HG03159 (cell line): Measurements from ENCODE around the gene RNF145.
"Not testable (repeated sequence)": the region's sequence is repeated elsewhere in the genome, so short reads cannot be mapped to it uniquely, and the experiment has no call there.

Experiments used
- ATAC-seq: cut with Tn5 transposase; IDR thresholded peaks from one replicate; pipeline ENCODE4 v1.9.1; 2021; ENCODE audit warnings: mild to moderate bottlenecking, moderate library complexity; ENCODE audit not compliant: unreplicated experiment

The RNF145 gene

GRCh38 chr5:159163027-159163700 lies 46.2 kb downstream of the RNF145 start:
- ATAC-seq, result no peak

DNA sequence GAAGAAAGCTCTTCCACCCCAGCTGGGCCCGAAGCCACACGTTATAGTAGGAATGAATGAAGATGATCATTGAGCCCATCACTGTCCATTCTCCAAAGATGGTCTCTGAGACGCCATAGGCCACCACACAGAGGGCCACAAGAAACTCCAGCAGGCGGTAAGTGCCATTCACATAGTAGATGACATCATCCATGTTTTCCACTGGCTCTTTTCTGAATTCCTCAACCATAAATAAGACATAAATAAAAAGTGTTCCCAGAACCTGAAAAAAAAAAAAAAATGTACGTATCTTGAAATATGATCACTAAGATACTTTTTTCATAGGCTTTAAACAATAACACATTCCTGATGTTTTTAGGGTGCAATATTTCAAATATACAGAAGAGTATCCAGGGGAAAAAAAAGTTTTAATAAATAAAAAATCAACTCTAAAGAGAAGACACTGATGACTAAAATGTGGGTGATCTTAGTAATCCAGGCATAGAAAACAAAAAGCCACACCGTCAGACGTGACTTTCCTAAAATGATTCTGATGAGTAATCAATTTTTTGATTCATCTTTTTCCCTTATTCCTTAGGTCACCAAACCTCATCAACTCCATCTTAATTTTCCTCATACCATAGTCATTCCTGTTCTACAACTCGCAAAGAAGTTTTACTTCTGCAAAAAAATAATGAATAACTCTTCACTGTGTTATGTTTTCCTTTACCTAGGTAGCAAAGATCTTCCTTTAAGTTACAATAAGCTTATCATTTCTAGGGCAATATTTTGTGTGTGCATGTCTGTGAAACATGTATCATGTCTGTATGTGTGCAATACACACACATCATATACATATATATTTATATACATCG lies 47.8 kb downstream of the RNF145 start:
- no peak for ATAC-seq

DNA sequence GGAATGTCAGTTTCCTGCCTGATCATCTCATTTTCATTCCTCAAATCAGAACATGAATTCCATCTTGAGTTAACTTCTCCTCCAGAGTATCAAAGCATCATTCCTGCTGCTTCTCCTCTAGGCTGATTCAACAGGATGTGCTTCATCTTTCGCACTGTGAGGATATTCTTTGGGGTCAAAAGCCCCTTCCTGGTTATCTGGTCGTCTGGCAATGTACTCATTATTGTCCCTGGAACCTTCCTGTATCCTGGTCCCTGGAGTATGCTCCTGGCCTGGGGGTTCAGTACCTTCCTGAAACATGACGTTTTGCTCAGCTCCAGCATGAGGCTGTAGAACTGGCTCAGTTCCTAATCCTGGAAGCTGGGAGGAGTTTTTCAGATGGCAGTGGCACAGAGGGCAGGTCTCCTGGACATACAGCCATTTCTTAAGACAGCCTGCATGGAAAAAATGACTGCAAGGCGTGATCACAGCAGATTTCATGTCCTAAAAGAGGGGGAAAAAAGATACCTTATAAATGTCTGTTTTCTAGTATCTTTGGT lies 50.7 kb downstream of the RNF145 start:
- ATAC-seq, result not testable (repeated sequence)

DNA sequence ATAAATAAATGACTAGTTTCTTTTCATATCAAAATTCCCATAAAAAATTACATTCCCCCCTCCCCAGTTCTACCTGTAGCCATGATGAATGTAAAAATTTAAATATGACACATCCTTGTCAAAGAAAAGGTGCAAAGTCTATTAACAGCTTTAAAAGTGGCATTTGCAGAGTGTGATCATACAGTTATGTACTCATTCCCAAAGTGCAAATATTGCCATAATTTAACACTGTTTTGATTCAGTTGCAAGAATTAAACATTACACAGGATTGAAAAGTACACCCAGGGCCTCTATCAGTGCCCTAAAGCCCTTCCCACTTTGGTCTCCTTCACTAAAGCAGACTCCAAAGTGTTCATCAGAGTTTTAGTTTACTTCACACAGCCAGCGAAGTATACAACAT lies 51.8 kb downstream of the RNF145 start:
- ATAC-seq, result no peak

- ATAC-seq, result peak; percentile 50
Observed at GRCh38 chr5:159156426-159157238, 52.7 kb downstream of the RNF145 start.

DNA sequence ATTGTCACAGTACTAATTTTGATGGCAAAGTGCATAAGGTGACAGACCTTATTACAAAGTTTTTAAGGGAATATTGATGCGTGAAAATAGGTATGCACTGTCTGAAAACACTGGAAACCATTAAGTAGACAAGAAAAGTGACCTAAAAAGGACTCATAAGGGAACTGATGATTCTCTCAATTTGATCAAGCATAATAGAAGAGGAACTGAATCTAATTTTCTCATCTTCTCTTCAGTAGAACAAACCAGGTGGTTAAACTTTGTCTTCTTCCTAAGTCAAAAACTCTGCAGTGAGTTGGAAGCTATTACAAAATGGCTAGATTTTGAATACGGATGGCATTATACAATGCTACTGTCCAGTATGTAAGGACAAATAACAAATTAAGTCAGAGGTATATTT lies 53.4 kb downstream of the RNF145 start:
- ATAC-seq, result no peak

DNA sequence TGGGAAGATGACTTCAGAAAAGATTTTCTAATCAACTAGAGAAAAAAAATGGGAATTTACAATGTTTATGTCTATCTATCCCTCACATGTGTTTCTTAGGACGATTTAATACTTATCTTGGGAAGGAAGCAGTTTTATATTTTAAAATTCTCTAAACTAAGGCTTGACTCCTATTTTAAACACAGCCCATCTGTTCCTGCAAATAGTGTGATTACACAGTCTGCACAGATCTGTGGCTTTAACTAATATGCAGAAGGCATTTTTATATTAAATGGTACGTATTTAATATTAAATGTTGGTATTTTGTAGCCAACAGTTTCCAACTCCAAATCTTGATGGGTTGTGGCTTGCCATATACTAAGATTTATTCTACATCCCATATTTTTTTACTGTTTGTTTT lies 56.5 kb downstream of the RNF145 start:
- ATAC-seq, result no peak

GRCh38 chr5:159149085-159149484 lies 60.3 kb downstream of the RNF145 start:
- ATAC-seq, result no peak

DNA sequence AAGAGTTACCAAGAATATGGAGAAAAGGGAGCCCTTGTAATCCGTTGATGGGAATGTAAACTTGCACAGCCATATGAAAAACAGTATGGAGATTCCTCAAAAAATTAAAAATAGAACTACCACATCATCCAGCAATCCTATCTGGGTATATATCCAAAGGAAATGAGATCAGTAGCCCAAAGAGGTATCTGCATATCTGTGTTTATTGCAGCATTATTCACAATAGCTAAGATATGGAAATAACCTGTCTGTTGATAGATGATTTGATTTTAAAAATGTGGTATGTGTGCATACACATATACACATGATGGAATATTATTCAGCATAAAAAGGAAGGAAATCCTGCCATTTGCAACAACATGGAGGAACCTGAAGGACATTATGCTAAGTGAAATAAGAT lies 61.4 kb downstream of the RNF145 start:
- ATAC-seq, result no peak

GRCh38 chr5:159146839-159147238 lies 62.5 kb downstream of the RNF145 start:
- ATAC-seq, result no peak

DNA sequence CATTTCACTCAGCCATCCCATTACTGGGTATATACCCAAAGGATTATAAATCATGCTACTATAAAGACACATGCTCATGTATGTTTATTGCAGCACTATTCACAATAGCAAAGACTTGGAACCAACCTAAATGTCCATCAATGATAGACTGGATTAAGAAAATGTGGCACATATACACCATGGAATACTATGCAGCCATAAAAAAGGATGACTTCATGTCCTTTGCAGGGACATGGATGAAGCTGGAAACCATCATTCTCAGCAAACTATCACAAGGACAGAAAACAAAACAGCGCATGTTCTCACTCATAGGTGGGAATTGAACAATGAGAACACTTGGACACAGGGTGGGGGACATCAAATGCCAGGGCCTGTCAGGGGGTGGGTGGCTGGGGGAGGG lies 64.2 kb downstream of the RNF145 start:
- ATAC-seq, result not testable (repeated sequence)

GRCh38 chr5:159139802-159140201 lies 69.6 kb downstream of the RNF145 start:
- no peak for ATAC-seq

DNA sequence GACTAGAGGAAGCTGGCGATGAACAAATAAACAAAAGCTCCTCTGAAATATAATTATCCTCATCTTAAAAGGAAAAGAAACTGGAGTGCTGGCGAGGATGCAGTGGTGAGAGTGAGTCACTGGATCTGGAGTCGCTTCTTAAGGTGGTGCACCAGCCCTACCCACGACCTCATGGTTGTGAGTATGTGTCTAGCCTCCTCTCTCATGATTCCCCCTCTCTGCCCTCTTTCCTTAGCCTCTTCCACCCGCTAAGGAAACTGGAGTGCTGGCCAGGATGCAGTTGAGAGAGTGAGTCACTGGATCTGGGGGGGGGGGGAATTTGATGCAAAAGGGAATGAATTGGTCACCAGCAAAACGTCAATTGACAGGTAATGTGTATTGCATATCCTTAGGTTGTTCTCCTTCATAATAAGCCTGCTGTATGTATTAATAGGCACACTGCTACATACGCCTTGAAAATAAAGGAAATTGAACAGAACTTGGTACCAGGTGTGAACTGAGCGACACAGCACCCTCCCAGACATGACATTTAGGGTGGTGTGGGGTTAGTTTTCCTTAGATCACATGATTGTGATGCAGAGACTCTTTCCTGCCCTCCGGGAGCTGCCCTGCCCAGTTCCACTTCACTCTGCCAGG lies 73.3 kb downstream of the RNF145 start:
- ATAC-seq, result no peak

DNA sequence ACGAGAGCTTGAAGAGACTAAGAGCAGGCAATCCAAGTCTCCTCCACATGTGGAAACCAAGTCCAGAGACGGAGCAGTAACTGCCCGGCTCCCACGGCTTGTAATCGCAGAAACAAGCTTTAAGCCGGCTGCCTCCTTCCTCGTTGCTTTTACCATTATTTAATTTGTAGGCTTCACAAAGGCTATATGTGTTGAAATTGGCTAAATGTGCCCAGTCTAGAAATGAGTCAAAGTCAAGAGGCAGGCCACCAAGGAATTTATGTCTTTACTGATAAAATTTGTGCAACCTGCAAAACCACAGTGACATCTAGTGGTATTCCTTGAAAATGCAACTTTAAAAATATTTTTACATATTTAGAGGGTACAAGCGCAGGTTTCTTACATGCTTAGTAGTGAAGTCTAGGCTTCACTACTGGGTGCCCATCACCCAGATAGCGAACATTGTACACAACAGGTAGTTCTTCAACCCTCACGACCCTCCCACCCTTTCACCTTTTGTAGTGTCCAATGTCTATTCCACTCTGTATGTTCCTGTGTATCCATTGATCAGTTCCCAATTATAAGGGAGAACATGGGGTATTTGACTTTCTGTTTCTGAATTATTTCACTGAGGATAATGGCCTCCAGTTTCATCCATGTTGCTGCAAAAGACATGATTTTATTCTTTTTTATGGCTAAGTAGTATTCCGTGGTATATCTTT lies 76.2 kb downstream of the RNF145 start:
- ATAC-seq, result peak; percentile 54

GRCh38 chr5:159132429-159133040 lies 76.8 kb downstream of the RNF145 start:
- no peak for ATAC-seq

DNA sequence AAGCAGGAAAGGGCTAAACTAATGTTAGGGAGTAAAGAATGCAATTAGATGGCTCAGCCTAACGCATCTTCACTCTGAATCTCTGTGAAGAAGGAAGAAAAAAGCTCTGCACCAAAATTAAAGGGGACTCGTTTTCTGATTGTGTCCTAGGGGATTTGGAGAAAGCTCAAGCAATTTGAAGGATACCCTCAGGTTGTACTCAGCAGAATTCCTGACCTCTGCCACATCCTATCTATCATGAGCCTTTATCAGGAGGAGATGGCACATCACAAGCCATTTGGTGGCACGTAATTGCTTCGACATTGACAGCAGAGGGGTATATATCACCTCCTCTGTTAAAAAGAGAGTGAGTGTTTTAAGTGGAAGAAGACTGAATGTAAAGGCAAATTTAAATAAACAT lies 77.4 kb downstream of the RNF145 start:
- no peak for ATAC-seq

- ATAC-seq, result no peak
Observed at GRCh38 chr5:159130871-159131270, 78.5 kb downstream of the RNF145 start.

GRCh38 chr5:159128070-159128541 lies 81.2 kb downstream of the RNF145 start:
- no peak for ATAC-seq

- no peak for ATAC-seq
Observed at GRCh38 chr5:159123700-159124099, 85.7 kb downstream of the RNF145 start.

DNA sequence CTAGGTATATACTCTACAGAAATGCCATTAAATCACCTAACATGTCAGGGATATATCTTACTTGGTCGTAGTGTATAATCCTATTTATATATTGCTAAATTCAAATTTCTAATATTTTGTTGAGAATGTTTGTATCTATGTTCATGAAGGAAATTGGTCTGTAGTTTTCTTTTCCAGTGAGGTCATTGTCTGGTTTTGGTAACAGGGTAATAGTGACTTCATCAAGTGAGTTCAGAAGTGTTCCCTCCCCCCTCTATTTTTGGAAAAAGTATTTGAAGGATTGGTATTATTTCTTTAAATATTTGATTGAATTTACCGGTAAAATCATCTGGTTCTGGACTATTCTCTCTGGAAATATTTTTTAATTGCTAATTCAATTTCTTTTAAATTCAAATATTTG lies 86.2 kb downstream of the RNF145 start:
- ATAC-seq, result no peak
